GM23338 (cell line): Measurements from ENCODE around the gene C1orf56.
"Not testable (repeated sequence)": the region's sequence is repeated elsewhere in the genome, so short reads cannot be mapped to it uniquely, and the experiment has no call there.

Experiments used
- EZH2 ChIP-seq: fragments of 200-600 bp; sonication (generic); IDR thresholded peaks from one replicate; pipeline ENCODE4 v1.8.0; 2017; ENCODE audit warnings: antibody characterized with exemption, mild to moderate bottlenecking, low read depth; ENCODE audit not compliant: unreplicated experiment
- EZH2phosphoT487 ChIP-seq: fragments of 200-600 bp; sonication (generic); IDR thresholded peaks from one replicate; pipeline ENCODE4 v1.8.1; 2018; ENCODE audit warnings: antibody characterized with exemption; ENCODE audit not compliant: unreplicated experiment
- JUNB ChIP-seq: IDR thresholded peaks from one replicate; pipeline ENCODE4 v1.6.1; 2016; ENCODE audit warnings: antibody characterized with exemption; ENCODE audit not compliant: unreplicated experiment
- NANOG ChIP-seq: IDR thresholded peaks from 2 replicates; pipeline ENCODE4 v1.6.1; 2016; ENCODE audit warnings: antibody characterized with exemption, borderline replicate concordance
- POLR2AphosphoS5 ChIP-seq: IDR thresholded peaks from 2 replicates; pipeline ENCODE4 v1.6.1; 2016; ENCODE audit warnings: antibody characterized with exemption, low read depth
- TF ChIP-seq, protein P1 (sequence below): IDR thresholded peaks from one replicate; pipeline ENCODE4 v1.6.1; 2018; ENCODE audit warnings: antibody characterized with exemption; ENCODE audit not compliant: unreplicated experiment
- TF ChIP-seq, protein P2 (sequence below), 2 experiments: fragments of 200-600 bp in 1 of 2; sonication (generic) in 1 of 2; conservative IDR thresholded peaks; 2 replicates each; pipeline versions ENCODE4 v1.5.1 to v1.6.1; 2016 to 2017; ENCODE audit warnings: antibody characterized with exemption in 2 of 2, low read depth in 2 of 2, mild to moderate bottlenecking in 2 of 2, moderate library complexity in 1 of 2
- TF ChIP-seq, protein P3 (sequence below): fragments of 250-450 bp; sonication (Bioruptor Pico); IDR thresholded peaks from 2 replicates; pipeline ENCODE4 v1.5.0; 2020; ENCODE audit warnings: mild to moderate bottlenecking, moderate library complexity

DNA sequence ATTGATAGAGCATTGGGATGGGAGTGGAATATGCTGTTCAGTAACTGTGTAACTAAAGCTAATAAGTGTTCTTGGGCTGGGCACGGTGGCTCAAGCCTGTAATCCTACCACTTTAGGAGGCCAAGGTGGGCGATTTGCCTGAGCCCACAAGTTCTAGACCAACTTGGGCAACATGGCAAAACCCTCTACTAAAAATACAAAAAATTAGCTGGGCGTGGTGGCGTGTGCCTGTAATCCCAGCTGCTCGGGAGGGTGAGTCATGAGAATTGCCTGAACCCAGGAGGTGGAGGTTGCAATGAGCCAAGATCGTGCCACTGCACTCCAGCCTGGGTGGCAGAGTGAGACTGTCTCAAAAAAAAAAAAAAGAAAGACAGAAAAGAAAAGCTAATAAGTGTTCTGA is 49.9 kb downstream of the C1orf56 start:
- TF ChIP-seq, protein P1, sequence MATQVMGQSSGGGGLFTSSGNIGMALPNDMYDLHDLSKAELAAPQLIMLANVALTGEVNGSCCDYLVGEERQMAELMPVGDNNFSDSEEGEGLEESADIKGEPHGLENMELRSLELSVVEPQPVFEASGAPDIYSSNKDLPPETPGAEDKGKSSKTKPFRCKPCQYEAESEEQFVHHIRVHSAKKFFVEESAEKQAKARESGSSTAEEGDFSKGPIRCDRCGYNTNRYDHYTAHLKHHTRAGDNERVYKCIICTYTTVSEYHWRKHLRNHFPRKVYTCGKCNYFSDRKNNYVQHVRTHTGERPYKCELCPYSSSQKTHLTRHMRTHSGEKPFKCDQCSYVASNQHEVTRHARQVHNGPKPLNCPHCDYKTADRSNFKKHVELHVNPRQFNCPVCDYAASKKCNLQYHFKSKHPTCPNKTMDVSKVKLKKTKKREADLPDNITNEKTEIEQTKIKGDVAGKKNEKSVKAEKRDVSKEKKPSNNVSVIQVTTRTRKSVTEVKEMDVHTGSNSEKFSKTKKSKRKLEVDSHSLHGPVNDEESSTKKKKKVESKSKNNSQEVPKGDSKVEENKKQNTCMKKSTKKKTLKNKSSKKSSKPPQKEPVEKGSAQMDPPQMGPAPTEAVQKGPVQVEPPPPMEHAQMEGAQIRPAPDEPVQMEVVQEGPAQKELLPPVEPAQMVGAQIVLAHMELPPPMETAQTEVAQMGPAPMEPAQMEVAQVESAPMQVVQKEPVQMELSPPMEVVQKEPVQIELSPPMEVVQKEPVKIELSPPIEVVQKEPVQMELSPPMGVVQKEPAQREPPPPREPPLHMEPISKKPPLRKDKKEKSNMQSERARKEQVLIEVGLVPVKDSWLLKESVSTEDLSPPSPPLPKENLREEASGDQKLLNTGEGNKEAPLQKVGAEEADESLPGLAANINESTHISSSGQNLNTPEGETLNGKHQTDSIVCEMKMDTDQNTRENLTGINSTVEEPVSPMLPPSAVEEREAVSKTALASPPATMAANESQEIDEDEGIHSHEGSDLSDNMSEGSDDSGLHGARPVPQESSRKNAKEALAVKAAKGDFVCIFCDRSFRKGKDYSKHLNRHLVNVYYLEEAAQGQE = not testable (repeated sequence)
- TF ChIP-seq, protein P2, sequence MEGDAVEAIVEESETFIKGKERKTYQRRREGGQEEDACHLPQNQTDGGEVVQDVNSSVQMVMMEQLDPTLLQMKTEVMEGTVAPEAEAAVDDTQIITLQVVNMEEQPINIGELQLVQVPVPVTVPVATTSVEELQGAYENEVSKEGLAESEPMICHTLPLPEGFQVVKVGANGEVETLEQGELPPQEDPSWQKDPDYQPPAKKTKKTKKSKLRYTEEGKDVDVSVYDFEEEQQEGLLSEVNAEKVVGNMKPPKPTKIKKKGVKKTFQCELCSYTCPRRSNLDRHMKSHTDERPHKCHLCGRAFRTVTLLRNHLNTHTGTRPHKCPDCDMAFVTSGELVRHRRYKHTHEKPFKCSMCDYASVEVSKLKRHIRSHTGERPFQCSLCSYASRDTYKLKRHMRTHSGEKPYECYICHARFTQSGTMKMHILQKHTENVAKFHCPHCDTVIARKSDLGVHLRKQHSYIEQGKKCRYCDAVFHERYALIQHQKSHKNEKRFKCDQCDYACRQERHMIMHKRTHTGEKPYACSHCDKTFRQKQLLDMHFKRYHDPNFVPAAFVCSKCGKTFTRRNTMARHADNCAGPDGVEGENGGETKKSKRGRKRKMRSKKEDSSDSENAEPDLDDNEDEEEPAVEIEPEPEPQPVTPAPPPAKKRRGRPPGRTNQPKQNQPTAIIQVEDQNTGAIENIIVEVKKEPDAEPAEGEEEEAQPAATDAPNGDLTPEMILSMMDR (conservative IDR thresholded peaks at IDR 0.05; ENCODE audit: low read depth in 2 of 2) = not testable (repeated sequence)
- not testable (repeated sequence) for TF ChIP-seq EZH2phosphoT487, EZH2, POLR2AphosphoS5, NANOG, JUNB
- TF ChIP-seq, protein P3, sequence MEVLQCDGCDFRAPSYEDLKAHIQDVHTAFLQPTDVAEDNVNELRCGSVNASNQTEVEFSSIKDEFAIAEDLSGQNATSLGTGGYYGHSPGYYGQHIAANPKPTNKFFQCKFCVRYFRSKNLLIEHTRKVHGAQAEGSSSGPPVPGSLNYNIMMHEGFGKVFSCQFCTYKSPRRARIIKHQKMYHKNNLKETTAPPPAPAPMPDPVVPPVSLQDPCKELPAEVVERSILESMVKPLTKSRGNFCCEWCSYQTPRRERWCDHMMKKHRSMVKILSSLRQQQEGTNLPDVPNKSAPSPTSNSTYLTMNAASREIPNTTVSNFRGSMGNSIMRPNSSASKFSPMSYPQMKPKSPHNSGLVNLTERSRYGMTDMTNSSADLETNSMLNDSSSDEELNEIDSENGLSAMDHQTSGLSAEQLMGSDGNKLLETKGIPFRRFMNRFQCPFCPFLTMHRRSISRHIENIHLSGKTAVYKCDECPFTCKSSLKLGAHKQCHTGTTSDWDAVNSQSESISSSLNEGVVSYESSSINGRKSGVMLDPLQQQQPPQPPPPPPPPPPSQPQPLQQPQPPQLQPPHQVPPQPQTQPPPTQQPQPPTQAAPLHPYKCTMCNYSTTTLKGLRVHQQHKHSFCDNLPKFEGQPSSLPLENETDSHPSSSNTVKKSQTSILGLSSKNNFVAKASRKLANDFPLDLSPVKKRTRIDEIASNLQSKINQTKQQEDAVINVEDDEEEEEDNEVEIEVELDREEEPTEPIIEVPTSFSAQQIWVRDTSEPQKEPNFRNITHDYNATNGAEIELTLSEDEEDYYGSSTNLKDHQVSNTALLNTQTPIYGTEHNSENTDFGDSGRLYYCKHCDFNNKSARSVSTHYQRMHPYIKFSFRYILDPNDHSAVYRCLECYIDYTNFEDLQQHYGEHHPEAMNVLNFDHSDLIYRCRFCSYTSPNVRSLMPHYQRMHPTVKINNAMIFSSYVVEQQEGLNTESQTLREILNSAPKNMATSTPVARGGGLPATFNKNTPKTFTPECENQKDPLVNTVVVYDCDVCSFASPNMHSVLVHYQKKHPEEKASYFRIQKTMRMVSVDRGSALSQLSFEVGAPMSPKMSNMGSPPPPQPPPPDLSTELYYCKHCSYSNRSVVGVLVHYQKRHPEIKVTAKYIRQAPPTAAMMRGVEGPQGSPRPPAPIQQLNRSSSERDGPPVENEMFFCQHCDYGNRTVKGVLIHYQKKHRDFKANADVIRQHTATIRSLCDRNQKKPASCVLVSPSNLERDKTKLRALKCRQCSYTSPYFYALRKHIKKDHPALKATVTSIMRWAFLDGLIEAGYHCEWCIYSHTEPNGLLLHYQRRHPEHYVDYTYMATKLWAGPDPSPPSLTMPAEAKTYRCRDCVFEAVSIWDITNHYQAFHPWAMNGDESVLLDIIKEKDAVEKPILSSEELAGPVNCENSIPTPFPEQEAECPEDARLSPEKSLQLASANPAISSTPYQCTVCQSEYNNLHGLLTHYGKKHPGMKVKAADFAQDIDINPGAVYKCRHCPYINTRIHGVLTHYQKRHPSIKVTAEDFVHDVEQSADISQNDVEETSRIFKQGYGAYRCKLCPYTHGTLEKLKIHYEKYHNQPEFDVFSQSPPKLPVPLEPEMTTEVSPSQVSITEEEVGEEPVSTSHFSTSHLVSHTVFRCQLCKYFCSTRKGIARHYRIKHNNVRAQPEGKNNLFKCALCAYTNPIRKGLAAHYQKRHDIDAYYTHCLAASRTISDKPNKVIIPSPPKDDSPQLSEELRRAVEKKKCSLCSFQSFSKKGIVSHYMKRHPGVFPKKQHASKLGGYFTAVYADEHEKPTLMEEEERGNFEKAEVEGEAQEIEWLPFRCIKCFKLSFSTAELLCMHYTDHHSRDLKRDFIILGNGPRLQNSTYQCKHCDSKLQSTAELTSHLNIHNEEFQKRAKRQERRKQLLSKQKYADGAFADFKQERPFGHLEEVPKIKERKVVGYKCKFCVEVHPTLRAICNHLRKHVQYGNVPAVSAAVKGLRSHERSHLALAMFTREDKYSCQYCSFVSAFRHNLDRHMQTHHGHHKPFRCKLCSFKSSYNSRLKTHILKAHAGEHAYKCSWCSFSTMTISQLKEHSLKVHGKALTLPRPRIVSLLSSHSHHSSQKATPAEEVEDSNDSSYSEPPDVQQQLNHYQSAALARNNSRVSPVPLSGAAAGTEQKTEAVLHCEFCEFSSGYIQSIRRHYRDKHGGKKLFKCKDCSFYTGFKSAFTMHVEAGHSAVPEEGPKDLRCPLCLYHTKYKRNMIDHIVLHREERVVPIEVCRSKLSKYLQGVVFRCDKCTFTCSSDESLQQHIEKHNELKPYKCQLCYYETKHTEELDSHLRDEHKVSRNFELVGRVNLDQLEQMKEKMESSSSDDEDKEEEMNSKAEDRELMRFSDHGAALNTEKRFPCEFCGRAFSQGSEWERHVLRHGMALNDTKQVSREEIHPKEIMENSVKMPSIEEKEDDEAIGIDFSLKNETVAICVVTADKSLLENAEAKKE (CRISPR knock-in tag) = not testable (repeated sequence)
